IMR-90 (cell line): ENCODE measurements around the gene PXT1. TPM values are rescaled to one million over a fixed set of nuclear protein-coding genes. Genes with fewer than 3 reads are reported as not detected.

Experiments used
- ATAC-seq: fragments of 200-7000 bp; cut with Tn5 transposase; 2 replicates; pipeline ENCODE4 v1.9.1; 2020; ENCODE audit warnings: low read depth, mild to moderate bottlenecking, moderate library complexity
- BruUV-seq: library from RNA; stranded (reverse); fragments of 400-500 nt; replicated peaks from 2 replicates; lab custom pipeline; 2021; lab: Mats Ljungman, UMichigan
- CTCF ChIA-PET: fragments of 300-600 bp; formaldehyde crosslinking; extraction: SDS; loops from one replicate; lab custom pipeline; 2021; ENCODE audit warnings: antibody characterized with exemption; lab: Yijun Ruan, JAX
- POLR2A ChIA-PET: fragments of 300-600 bp; sonication (Branson Sonifier 250); formaldehyde crosslinking; loops from one replicate; lab custom pipeline; 2022; ENCODE audit warnings: antibody characterized with exemption; ENCODE audit not compliant: unreplicated experiment; lab: Charles Lee
- DNase-seq: peaks from one replicate; pipeline ENCODE4 v3.0.0; 2013
- H2AFZ ChIP-seq: replicated peaks from 2 replicates; pipeline ENCODE3; 2013; ENCODE audit warnings: low read length, mild to moderate bottlenecking; ENCODE audit not compliant: poor library complexity
- H2AK5ac ChIP-seq: 2 replicates; pipeline ENCODE4 v1.6.1; 2013; ENCODE audit warnings: low read depth, low read length, inconsistent platforms
- H2AK9ac ChIP-seq: replicated peaks from 2 replicates; pipeline ENCODE3; 2013; ENCODE audit warnings: mild to moderate bottlenecking, low read depth, low read length, moderate library complexity; ENCODE audit not compliant: poor library complexity
- H2BK120ac ChIP-seq: 2 replicates; pipeline ENCODE4 v1.6.1; 2013; ENCODE audit warnings: low read depth, low read length, inconsistent platforms
- H2BK15ac ChIP-seq: 3 replicates; pipeline ENCODE4 v1.6.1; 2013; ENCODE audit warnings: low read depth, low read length, inconsistent platforms
- H2BK20ac ChIP-seq: 2 replicates; pipeline ENCODE4 v1.6.1; 2013; ENCODE audit warnings: low read depth, mild to moderate bottlenecking, inconsistent platforms, low read length, moderate library complexity
- H2BK5ac ChIP-seq: 2 replicates; pipeline ENCODE4 v1.6.1; 2013; ENCODE audit warnings: mild to moderate bottlenecking, low read depth, low read length, inconsistent platforms; ENCODE audit not compliant: poor library complexity, severe bottlenecking
- H3K14ac ChIP-seq: replicated peaks from 2 replicates; pipeline ENCODE4 v1.6.1; 2013; ENCODE audit warnings: low read depth, low read length, inconsistent platforms
- H3K18ac ChIP-seq: 2 replicates; pipeline ENCODE4 v1.6.1; 2013; ENCODE audit warnings: low read depth, low read length, control low read depth
- H3K23ac ChIP-seq: 2 replicates; pipeline ENCODE4 v1.6.1; 2013; ENCODE audit warnings: low read depth, low read length, inconsistent platforms
- H3K27ac ChIP-seq: 2 replicates; pipeline ENCODE4 v1.5.1; 2013; ENCODE audit warnings: mild to moderate bottlenecking, control low read depth, low read length; ENCODE audit not compliant: insufficient read depth
- H3K27me3 ChIP-seq: 2 replicates; pipeline ENCODE4 v1.6.1; 2013; ENCODE audit warnings: low read length; ENCODE audit not compliant: control insufficient read depth, insufficient read depth
- H3K36me3 ChIP-seq: 2 replicates; pipeline ENCODE4 v1.6.1; 2013; ENCODE audit warnings: low read length, mixed read lengths; ENCODE audit not compliant: control insufficient read depth, insufficient read depth
- H3K4ac ChIP-seq: 2 replicates; pipeline ENCODE4 v1.6.1; 2013; ENCODE audit warnings: low read depth, low read length, inconsistent platforms
- H3K4me1 ChIP-seq: 2 replicates; pipeline ENCODE4 v1.6.1; 2013; ENCODE audit warnings: low read length, mixed read lengths; ENCODE audit not compliant: control insufficient read depth, insufficient read depth
- H3K4me2 ChIP-seq: 2 replicates; pipeline ENCODE4 v1.6.1; 2013; ENCODE audit warnings: low read depth, mild to moderate bottlenecking, control low read depth, low read length, moderate library complexity
- H3K4me3 ChIP-seq: 2 replicates; pipeline ENCODE4 v1.5.1; 2013; ENCODE audit warnings: low read depth, mild to moderate bottlenecking, control low read depth, low read length, moderate library complexity; ENCODE audit not compliant: insufficient read depth
- H3K56ac ChIP-seq: 2 replicates; pipeline ENCODE4 v1.6.1; 2013; ENCODE audit warnings: low read length, inconsistent platforms; ENCODE audit not compliant: insufficient read depth; ENCODE audit errors: extremely low read depth
- H3K79me1 ChIP-seq, 2 experiments: 2 replicates each; pipeline ENCODE4 v1.6.1; 2013; ENCODE audit warnings: low read length in 2 of 2, inconsistent platforms in 1 of 2, low read depth in 1 of 2
- H3K9ac ChIP-seq: 2 replicates; pipeline ENCODE4 v1.6.1; 2013; ENCODE audit warnings: low read depth, low read length, control low read depth
- H3K9me1 ChIP-seq: 2 replicates; pipeline ENCODE4 v1.6.1; 2013; ENCODE audit warnings: low read length, inconsistent platforms; ENCODE audit not compliant: insufficient read depth
- H3K9me3 ChIP-seq: 2 replicates; pipeline ENCODE4 v1.6.1; 2013; ENCODE audit warnings: low read length; ENCODE audit not compliant: control insufficient read depth, insufficient read depth
- H4K20me1 ChIP-seq: 2 replicates; pipeline ENCODE4 v1.6.1; 2013; ENCODE audit warnings: low read length, inconsistent platforms; ENCODE audit not compliant: insufficient read depth
- H4K5ac ChIP-seq: 2 replicates; pipeline ENCODE4 v1.6.1; 2013; ENCODE audit warnings: mild to moderate bottlenecking, low read depth, low read length, control low read depth
- H4K8ac ChIP-seq, 2 experiments: 2 replicates each; pipeline ENCODE4 v1.6.1; 2013; ENCODE audit warnings: low read depth in 2 of 2, low read length in 2 of 2, control low read depth in 1 of 2, inconsistent platforms in 1 of 2
- H4K91ac ChIP-seq: 2 replicates; pipeline ENCODE4 v1.6.1; 2013; ENCODE audit warnings: low read depth, low read length, inconsistent platforms; ENCODE audit not compliant: insufficient read depth
- BHLHE40 ChIP-seq: fragments of 150-350 bp; IDR thresholded peaks from 2 replicates; pipeline ENCODE4 v1.6.1; 2016; ENCODE audit warnings: mild to moderate bottlenecking, low read depth, low read length
- MXI1 ChIP-seq: IDR thresholded peaks from 2 replicates; pipeline ENCODE4 v1.6.1; 2012; ENCODE audit warnings: low read depth, mild to moderate bottlenecking, low read length, moderate library complexity, borderline replicate concordance
- SMC3 ChIP-seq: fragments of 150-350 bp; IDR thresholded peaks from 2 replicates; pipeline ENCODE4 v1.6.1; 2016; ENCODE audit warnings: low read depth, mild to moderate bottlenecking, antibody characterized with exemption, low read length, moderate library complexity
- WGBS, 2 experiments: methylation state at CpG; one replicate each; pipeline versions ENCODE4 v1.1.5 to v1.1.7; 2013; ENCODE audit warnings: missing lambda C conversion rate in 2 of 2; ENCODE audit not compliant: insufficient read length in 1 of 2; ENCODE audit errors: extremely low coverage in 2 of 2; 5-methylcytosine and 5-hydroxymethylcytosine counted together
- dilution Hi-C: fragments of 300-500 bp; cut with HindIII; formaldehyde crosslinking; loops from one replicate; pipeline ENCODE4 v1.14.3; 2018; ENCODE audit warnings: low sequenced_read_pairs; ENCODE audit not compliant: unreplicated experiment
- in situ Hi-C: fragments of 300-500 bp; cut with MboI; formaldehyde crosslinking; loops from 3 replicates; pipeline ENCODE4 v1.14.3; 2019; ENCODE audit warnings: low sequenced_read_pairs, inconsistent platforms, mixed read lengths
- intact Hi-C: fragments of 100-400 bp; cut with micrococcal nuclease; formaldehyde crosslinking; loops from 2 replicates; pipeline ENCODE4 v1.10.0; 2022
- polyA plus RNA-seq, 3 experiments: library from polyadenylated mRNA; depleted of rRNA; stranded (reverse); fragments of >200 nt; gene quantifications; 2 replicates each; pipeline ENCODE4 v1.2.3, GENCODE V29; 2012; ENCODE audit warnings: low replicate concordance in 1 of 3
- total RNA-seq: library from RNA; depleted of rRNA; stranded (reverse); fragments of >200 nt; gene quantifications from 2 replicates; pipeline ENCODE4 v1.2.3, GENCODE V29; 2012

The PXT1 gene
- total and polyA plus RNA-seq, 2 of the 4 experiments (the other 2 are of a cell fraction), result not detected

DNA sequence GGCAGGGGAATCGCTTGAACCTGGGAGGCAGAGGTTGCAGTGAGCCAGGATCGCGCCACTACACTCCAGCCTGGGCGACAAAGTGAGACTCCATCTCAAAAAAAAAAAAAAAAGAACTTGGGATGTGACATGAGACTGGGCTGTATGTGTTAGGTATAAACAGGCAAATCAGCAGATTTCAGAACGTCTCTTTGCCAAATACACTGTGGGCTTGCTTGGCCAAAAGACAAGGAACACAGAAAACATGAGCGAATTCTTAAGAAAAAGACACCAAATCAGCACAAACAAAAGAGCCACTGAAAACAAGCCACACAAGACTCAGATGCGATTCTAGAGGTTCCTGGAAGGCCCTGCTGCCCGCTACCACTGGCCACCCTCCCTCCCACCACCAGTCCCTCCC is 67.7 kb downstream of the PXT1 start:
- dilution Hi-C loops, result no loop called here
- WGBS, 2 experiments, result 80% methylated on average over 1 of the region's 8 CpGs; no CpG with 5 or more reads in 1 of the 2 experiments

More for the DNA sequence above, 67.7 kb downstream of the PXT1 start:
- intact Hi-C loops (no loop called here), in situ Hi-C loops (no loop called here)
- H3K9me3 ChIP-seq, result no peaks in the 10 kb centered on the region
- H3K79me1 ChIP-seq, result no peaks in the 10 kb centered on the region
- H3K4ac ChIP-seq, result no peak overlapping the region
- no peaks in the 10 kb centered on the region for H3K36me3 ChIP-seq
- no peak overlapping the region for H3K9ac ChIP-seq
- no peak overlapping the region for H2AK9ac ChIP-seq
- no peak overlapping the region for H3K18ac ChIP-seq
- H3K27me3 ChIP-seq, result peaks cover 35% of the 10 kb centered on the region
- H3K9me1 ChIP-seq, result 0 out of 2 replicates have a peak, but pooled peaks cover 2% of the 10 kb centered on the region
- H3K4me2 ChIP-seq, result no peak overlapping the region
- H4K8ac ChIP-seq, result no peak overlapping the region
- H4K20me1 ChIP-seq, result no peaks in the 10 kb centered on the region
- H4K91ac ChIP-seq, result no peak overlapping the region
- H3K27ac ChIP-seq, result no peak overlapping the region
- H2BK5ac ChIP-seq, result no peak overlapping the region
- no peaks in the 10 kb centered on the region for H3K4me1 ChIP-seq
- no TSS peak for BruUV-seq
- no peak overlapping the region for H3K23ac ChIP-seq
- H2BK15ac ChIP-seq, result no peak overlapping the region
- no peak overlapping the region for H2AFZ ChIP-seq
- no peak overlapping the region for H4K5ac ChIP-seq
- no peak overlapping the region for H3K14ac ChIP-seq
- H2BK20ac ChIP-seq, result no peak overlapping the region
- no peak overlapping the region for H2AK5ac ChIP-seq
- DNase-seq (no peak), ATAC-seq (no peak)
- CTCF ChIA-PET, result interaction anchor here (1.2 kb wide), 1 partner anchor 12 kb away, joined by 3 read pairs; no protein-coding TSS in a partner anchor
- no peak overlapping the region for H2BK120ac ChIP-seq
- POLR2A ChIA-PET, result no interaction called here
- no peak for TF ChIP-seq MXI1
- no peak for TF ChIP-seq SMC3
- no peak for TF ChIP-seq BHLHE40
- H3K4me3 ChIP-seq, result no peak overlapping the region
- H3K56ac ChIP-seq, result no peak overlapping the region
